Nephron (organoid): Measurements from ENCODE around the gene DPYD.

Experiments
- H3K27ac Mint-ChIP-seq, 3 experiments: 2 replicates each; pipeline ENCODE4 v1.8.0; 2020; ENCODE audit warnings: mixed read lengths in 3 of 3, mild to moderate bottlenecking in 2 of 3, moderate library complexity in 1 of 3
- H3K27me3 Mint-ChIP-seq: 2 replicates; pipeline ENCODE4 v1.8.0; 2021; ENCODE audit warnings: low read depth, mild to moderate bottlenecking, moderate library complexity, mixed read lengths
- H3K36me3 Mint-ChIP-seq: 2 replicates; pipeline ENCODE4 v1.8.0; 2020; ENCODE audit warnings: low read depth, mixed read lengths
- H3K4me1 Mint-ChIP-seq: 2 replicates; pipeline ENCODE4 v1.8.0; 2020; ENCODE audit warnings: mixed read lengths
- H3K4me3 Mint-ChIP-seq, 3 experiments: 2 replicates each; pipeline ENCODE4 v1.8.0; 2020; ENCODE audit warnings: mild to moderate bottlenecking in 3 of 3, mixed read lengths in 3 of 3, moderate library complexity in 2 of 3
- H3K9me3 Mint-ChIP-seq: 2 replicates; pipeline ENCODE4 v1.8.0; 2020; ENCODE audit warnings: mixed read lengths
- CTCF ChIP-seq, 3 experiments: fragments of 200-600 bp; sonication (generic); IDR thresholded peaks; one replicate each; pipeline ENCODE4 v1.5.0; 2021; ENCODE audit warnings: antibody characterized with exemption in 3 of 3; ENCODE audit not compliant: unreplicated experiment in 3 of 3

The DPYD gene

GRCh38 chr1:97258597-97258996 lies 662.2 kb downstream of the DPYD start:
- H3K27me3 Mint-ChIP-seq, result no peaks in the 10 kb centered on the region
- no peaks in the 10 kb centered on the region for H3K4me1 Mint-ChIP-seq
- no peaks in the 10 kb centered on the region for H3K9me3 Mint-ChIP-seq
- no peak overlapping the region for H3K4me3 Mint-ChIP-seq
- no peak for TF ChIP-seq CTCF (IDR thresholded peaks at IDR 0.05; ENCODE audit: unreplicated experiment in 3 of 3)
- no peaks in the 10 kb centered on the region for H3K36me3 Mint-ChIP-seq
- no peak overlapping the region for H3K27ac Mint-ChIP-seq

- H3K4me1 Mint-ChIP-seq, result no peaks in the 10 kb centered on the region
- TF ChIP-seq CTCF (IDR thresholded peaks at IDR 0.05; ENCODE audit: unreplicated experiment in 3 of 3), result no peak
- no peaks in the 10 kb centered on the region for H3K36me3 Mint-ChIP-seq
- H3K27me3 Mint-ChIP-seq, result no peaks in the 10 kb centered on the region
- H3K27ac Mint-ChIP-seq, result no peak overlapping the region
- H3K9me3 Mint-ChIP-seq, result no peaks in the 10 kb centered on the region
- no peak overlapping the region for H3K4me3 Mint-ChIP-seq
These were observed 665.9 kb downstream of the DPYD start for GRCh38 chr1:97254731-97255463.

DNA sequence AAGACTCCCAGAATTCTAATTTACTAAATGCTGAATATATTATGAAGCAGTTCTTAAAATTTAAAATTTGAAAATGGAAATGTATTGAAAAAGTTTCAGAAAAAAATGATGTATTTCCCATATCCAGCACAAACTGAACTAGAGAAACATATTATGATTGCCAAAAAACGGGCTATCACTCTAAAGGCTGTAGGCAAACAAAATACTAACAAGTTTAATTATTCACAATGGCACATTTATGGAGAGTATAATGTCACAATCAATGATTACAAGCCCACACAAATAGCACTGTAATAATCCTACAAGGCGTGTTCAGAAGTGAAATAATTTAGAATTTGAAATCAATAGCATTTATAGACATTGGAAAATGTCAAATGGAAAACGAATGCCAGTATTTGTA lies 667.9 kb downstream of the DPYD start:
- no peaks in the 10 kb centered on the region for H3K9me3 Mint-ChIP-seq
- no peak overlapping the region for H3K27ac Mint-ChIP-seq
- no peaks in the 10 kb centered on the region for H3K27me3 Mint-ChIP-seq
- H3K4me3 Mint-ChIP-seq, result no peak overlapping the region
- no peaks in the 10 kb centered on the region for H3K36me3 Mint-ChIP-seq
- H3K4me1 Mint-ChIP-seq, result no peaks in the 10 kb centered on the region
- no peak for TF ChIP-seq CTCF (IDR thresholded peaks at IDR 0.05; ENCODE audit: unreplicated experiment in 3 of 3)

DNA sequence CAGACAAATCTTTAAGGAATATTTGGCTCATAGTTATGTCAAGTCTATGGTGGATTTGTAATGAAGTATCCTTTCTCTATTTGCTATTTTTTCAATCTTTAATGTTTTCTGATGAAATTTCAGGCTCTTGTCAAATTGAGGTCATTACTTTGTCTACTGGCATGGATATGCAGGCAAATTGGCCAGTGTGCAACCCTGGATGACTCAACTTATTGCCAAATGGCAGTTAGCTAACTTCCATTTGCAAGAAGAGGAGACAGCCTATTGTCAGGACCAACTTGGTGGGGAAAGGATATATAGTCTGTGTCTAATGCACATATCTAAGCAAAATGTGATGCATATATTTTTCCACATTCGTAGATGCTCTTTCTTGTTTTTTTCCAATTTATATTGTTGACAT lies 668.8 kb downstream of the DPYD start:
- TF ChIP-seq CTCF (IDR thresholded peaks at IDR 0.05; ENCODE audit: unreplicated experiment in 3 of 3), result no peak
- H3K4me1 Mint-ChIP-seq, result no peaks in the 10 kb centered on the region
- H3K27ac Mint-ChIP-seq, result no peak overlapping the region
- H3K36me3 Mint-ChIP-seq, result no peaks in the 10 kb centered on the region
- no peaks in the 10 kb centered on the region for H3K9me3 Mint-ChIP-seq
- no peak overlapping the region for H3K4me3 Mint-ChIP-seq
- no peaks in the 10 kb centered on the region for H3K27me3 Mint-ChIP-seq

- Mint-ChIP-seq H3K4me1 (no peaks in the 10 kb centered on the region), H3K27ac (no peak overlapping the region), H3K27me3 (no peaks in the 10 kb centered on the region), H3K4me3 (no peak overlapping the region), H3K9me3 (no peaks in the 10 kb centered on the region), H3K36me3 (no peaks in the 10 kb centered on the region)
- no peak for TF ChIP-seq CTCF (IDR thresholded peaks at IDR 0.05; ENCODE audit: unreplicated experiment in 3 of 3)
These were observed 673.6 kb downstream of the DPYD start for GRCh38 chr1:97247196-97247595.

DNA sequence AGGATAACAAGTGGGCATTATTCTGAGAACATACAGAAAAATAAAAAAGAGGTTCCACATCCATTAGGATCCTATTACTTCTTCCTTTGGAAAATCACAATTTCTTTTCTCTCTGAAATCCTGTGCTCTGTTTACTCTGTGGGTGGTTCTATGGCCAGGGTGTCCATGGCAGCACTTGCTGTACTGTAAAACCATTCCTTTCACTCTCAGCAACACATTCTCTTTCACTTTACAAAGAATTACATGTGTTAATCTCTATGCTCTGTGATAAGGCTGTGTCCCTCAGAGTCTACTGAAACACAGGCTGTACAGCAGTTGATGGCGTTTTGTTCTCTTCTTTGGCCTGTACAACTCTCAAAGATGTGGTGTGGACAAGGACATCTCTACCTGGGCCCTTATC lies 675.2 kb downstream of the DPYD start:
- H3K9me3 Mint-ChIP-seq, result no peaks in the 10 kb centered on the region
- H3K27ac Mint-ChIP-seq, result no peak overlapping the region

More for the DNA sequence above, 675.2 kb downstream of the DPYD start:
- Mint-ChIP-seq H3K4me3 (no peak overlapping the region), H3K4me1 (no peaks in the 10 kb centered on the region), H3K36me3 (no peaks in the 10 kb centered on the region), H3K27me3 (no peaks in the 10 kb centered on the region)
- no peak for TF ChIP-seq CTCF (IDR thresholded peaks at IDR 0.05; ENCODE audit: unreplicated experiment in 3 of 3)
